IMR-90 (cell line): Measurements from ENCODE around the gene CEP128. TPM values are rescaled to one million over a fixed set of nuclear protein-coding genes. Genes with fewer than 3 reads are reported as not detected.
A peak's percentile ranks its signal among the peaks of the same experiment; 100 is the strongest.

Experiments used
- ATAC-seq: fragments of 200-7000 bp; cut with Tn5 transposase; 2 replicates; pipeline ENCODE4 v1.9.1; 2020; ENCODE audit warnings: low read depth, mild to moderate bottlenecking, moderate library complexity
- BruUV-seq: library from RNA; stranded (reverse); fragments of 400-500 nt; replicated peaks from 2 replicates; lab custom pipeline; 2021; lab: Mats Ljungman, UMichigan
- CTCF ChIA-PET: fragments of 300-600 bp; formaldehyde crosslinking; extraction: SDS; loops from one replicate; lab custom pipeline; 2021; ENCODE audit warnings: antibody characterized with exemption; lab: Yijun Ruan, JAX
- POLR2A ChIA-PET: fragments of 300-600 bp; sonication (Branson Sonifier 250); formaldehyde crosslinking; loops from one replicate; lab custom pipeline; 2022; ENCODE audit warnings: antibody characterized with exemption; ENCODE audit not compliant: unreplicated experiment; lab: Charles Lee
- DNase-seq: peaks from one replicate; pipeline ENCODE4 v3.0.0; 2013
- H2AFZ ChIP-seq: replicated peaks from 2 replicates; pipeline ENCODE3; 2013; ENCODE audit warnings: low read length, mild to moderate bottlenecking; ENCODE audit not compliant: poor library complexity
- H2AK5ac ChIP-seq: 2 replicates; pipeline ENCODE4 v1.6.1; 2013; ENCODE audit warnings: low read depth, low read length, inconsistent platforms
- H2AK9ac ChIP-seq: replicated peaks from 2 replicates; pipeline ENCODE3; 2013; ENCODE audit warnings: mild to moderate bottlenecking, low read depth, low read length, moderate library complexity; ENCODE audit not compliant: poor library complexity
- H2BK120ac ChIP-seq: 2 replicates; pipeline ENCODE4 v1.6.1; 2013; ENCODE audit warnings: low read depth, low read length, inconsistent platforms
- H2BK15ac ChIP-seq: 3 replicates; pipeline ENCODE4 v1.6.1; 2013; ENCODE audit warnings: low read depth, low read length, inconsistent platforms
- H2BK20ac ChIP-seq: 2 replicates; pipeline ENCODE4 v1.6.1; 2013; ENCODE audit warnings: low read depth, mild to moderate bottlenecking, inconsistent platforms, low read length, moderate library complexity
- H2BK5ac ChIP-seq: 2 replicates; pipeline ENCODE4 v1.6.1; 2013; ENCODE audit warnings: mild to moderate bottlenecking, low read depth, low read length, inconsistent platforms; ENCODE audit not compliant: poor library complexity, severe bottlenecking
- H3K14ac ChIP-seq: replicated peaks from 2 replicates; pipeline ENCODE4 v1.6.1; 2013; ENCODE audit warnings: low read depth, low read length, inconsistent platforms
- H3K18ac ChIP-seq: 2 replicates; pipeline ENCODE4 v1.6.1; 2013; ENCODE audit warnings: low read depth, low read length, control low read depth
- H3K23ac ChIP-seq: 2 replicates; pipeline ENCODE4 v1.6.1; 2013; ENCODE audit warnings: low read depth, low read length, inconsistent platforms
- H3K27ac ChIP-seq: 2 replicates; pipeline ENCODE4 v1.5.1; 2013; ENCODE audit warnings: mild to moderate bottlenecking, control low read depth, low read length; ENCODE audit not compliant: insufficient read depth
- H3K27me3 ChIP-seq: 2 replicates; pipeline ENCODE4 v1.6.1; 2013; ENCODE audit warnings: low read length; ENCODE audit not compliant: control insufficient read depth, insufficient read depth
- H3K36me3 ChIP-seq: 2 replicates; pipeline ENCODE4 v1.6.1; 2013; ENCODE audit warnings: low read length, mixed read lengths; ENCODE audit not compliant: control insufficient read depth, insufficient read depth
- H3K4ac ChIP-seq: 2 replicates; pipeline ENCODE4 v1.6.1; 2013; ENCODE audit warnings: low read depth, low read length, inconsistent platforms
- H3K4me1 ChIP-seq: 2 replicates; pipeline ENCODE4 v1.6.1; 2013; ENCODE audit warnings: low read length, mixed read lengths; ENCODE audit not compliant: control insufficient read depth, insufficient read depth
- H3K4me2 ChIP-seq: 2 replicates; pipeline ENCODE4 v1.6.1; 2013; ENCODE audit warnings: low read depth, mild to moderate bottlenecking, control low read depth, low read length, moderate library complexity
- H3K4me3 ChIP-seq: 2 replicates; pipeline ENCODE4 v1.5.1; 2013; ENCODE audit warnings: low read depth, mild to moderate bottlenecking, control low read depth, low read length, moderate library complexity; ENCODE audit not compliant: insufficient read depth
- H3K56ac ChIP-seq: 2 replicates; pipeline ENCODE4 v1.6.1; 2013; ENCODE audit warnings: low read length, inconsistent platforms; ENCODE audit not compliant: insufficient read depth; ENCODE audit errors: extremely low read depth
- H3K79me1 ChIP-seq, 2 experiments: 2 replicates each; pipeline ENCODE4 v1.6.1; 2013; ENCODE audit warnings: low read length in 2 of 2, inconsistent platforms in 1 of 2, low read depth in 1 of 2
- H3K9ac ChIP-seq: 2 replicates; pipeline ENCODE4 v1.6.1; 2013; ENCODE audit warnings: low read depth, low read length, control low read depth
- H3K9me1 ChIP-seq: 2 replicates; pipeline ENCODE4 v1.6.1; 2013; ENCODE audit warnings: low read length, inconsistent platforms; ENCODE audit not compliant: insufficient read depth
- H3K9me3 ChIP-seq: 2 replicates; pipeline ENCODE4 v1.6.1; 2013; ENCODE audit warnings: low read length; ENCODE audit not compliant: control insufficient read depth, insufficient read depth
- H4K20me1 ChIP-seq: 2 replicates; pipeline ENCODE4 v1.6.1; 2013; ENCODE audit warnings: low read length, inconsistent platforms; ENCODE audit not compliant: insufficient read depth
- H4K5ac ChIP-seq: 2 replicates; pipeline ENCODE4 v1.6.1; 2013; ENCODE audit warnings: mild to moderate bottlenecking, low read depth, low read length, control low read depth
- H4K8ac ChIP-seq, 2 experiments: 2 replicates each; pipeline ENCODE4 v1.6.1; 2013; ENCODE audit warnings: low read depth in 2 of 2, low read length in 2 of 2, control low read depth in 1 of 2, inconsistent platforms in 1 of 2
- H4K91ac ChIP-seq: 2 replicates; pipeline ENCODE4 v1.6.1; 2013; ENCODE audit warnings: low read depth, low read length, inconsistent platforms; ENCODE audit not compliant: insufficient read depth
- ELK1 ChIP-seq: fragments of 150-350 bp; IDR thresholded peaks from 2 replicates; pipeline ENCODE4 v1.6.1; 2016; ENCODE audit warnings: low read depth, mild to moderate bottlenecking, low read length, moderate library complexity, borderline replicate concordance
- MAFK ChIP-seq: IDR thresholded peaks from 2 replicates; pipeline ENCODE4 v1.6.1; 2012; ENCODE audit warnings: low read depth, low read length, improper control_type of control experiment
- NFE2L2 ChIP-seq: fragments of 150-350 bp; IDR thresholded peaks from 2 replicates; pipeline ENCODE4 v1.6.1; 2016; ENCODE audit warnings: low read depth, mild to moderate bottlenecking, low read length
- WGBS, 2 experiments: methylation state at CpG; one replicate each; pipeline versions ENCODE4 v1.1.5 to v1.1.7; 2013; ENCODE audit warnings: missing lambda C conversion rate in 2 of 2; ENCODE audit not compliant: insufficient read length in 1 of 2; ENCODE audit errors: extremely low coverage in 2 of 2; 5-methylcytosine and 5-hydroxymethylcytosine counted together
- dilution Hi-C: fragments of 300-500 bp; cut with HindIII; formaldehyde crosslinking; loops from one replicate; pipeline ENCODE4 v1.14.3; 2018; ENCODE audit warnings: low sequenced_read_pairs; ENCODE audit not compliant: unreplicated experiment
- in situ Hi-C: fragments of 300-500 bp; cut with MboI; formaldehyde crosslinking; loops from 3 replicates; pipeline ENCODE4 v1.14.3; 2019; ENCODE audit warnings: low sequenced_read_pairs, inconsistent platforms, mixed read lengths
- intact Hi-C: fragments of 100-400 bp; cut with micrococcal nuclease; formaldehyde crosslinking; loops from 2 replicates; pipeline ENCODE4 v1.10.0; 2022
- polyA plus RNA-seq, 3 experiments: library from polyadenylated mRNA; depleted of rRNA; stranded (reverse); fragments of >200 nt; gene quantifications; 2 replicates each; pipeline ENCODE4 v1.2.3, GENCODE V29; 2012; ENCODE audit warnings: low replicate concordance in 1 of 3
- total RNA-seq: library from RNA; depleted of rRNA; stranded (reverse); fragments of >200 nt; gene quantifications from 2 replicates; pipeline ENCODE4 v1.2.3, GENCODE V29; 2012

Gene CEP128
- total and polyA plus RNA-seq, 2 of the 4 experiments (the other 2 are of a cell fraction), result 1.9 to 5.7 TPM

- TF ChIP-seq ELK1, result no peak
Observed at GRCh38 chr14:80560800-80561657, 380.5 kb downstream of the CEP128 start (continued).

DNA sequence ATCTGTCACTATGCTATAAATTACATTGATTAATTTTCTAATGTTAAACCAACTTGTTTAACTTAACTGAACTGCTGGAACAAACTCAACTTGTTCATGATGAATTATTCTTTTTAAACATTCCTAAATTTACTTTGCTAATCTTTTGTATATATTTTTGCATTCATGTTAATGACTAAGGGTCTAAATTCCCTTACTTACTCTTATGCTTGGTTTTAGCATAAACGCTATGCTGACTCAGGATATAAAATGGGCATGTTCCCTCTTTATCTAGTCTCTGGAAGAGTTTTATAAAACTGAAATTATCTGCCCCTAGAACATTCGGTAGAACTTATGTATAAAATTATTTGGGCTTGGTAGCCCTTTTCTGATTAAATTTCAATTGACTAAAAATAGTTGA, 387.4 kb downstream of the CEP128 start:
- Histone ChIP-seq H2AFZ (no peak overlapping the region), H4K5ac (no peak overlapping the region), H3K79me1 (no peaks in the 10 kb centered on the region), H2AK5ac (no peak overlapping the region), H3K4me3 (no peak overlapping the region), H3K27me3 (no peaks in the 10 kb centered on the region), H2BK120ac (no peak overlapping the region), H3K36me3 (no peaks in the 10 kb centered on the region), H3K27ac (no peak overlapping the region), H3K4ac (no peak overlapping the region), H2BK5ac (peak overlapping the region; percentile 2), H2AK9ac (no peak overlapping the region), H2BK20ac (no peak overlapping the region), H3K9me3 (no peaks in the 10 kb centered on the region), H3K14ac (no peak overlapping the region), H3K9ac (no peak overlapping the region), H3K23ac (no peak overlapping the region), H3K4me1 (peaks cover 2% of the 10 kb centered on the region), H2BK15ac (no peak overlapping the region), H3K9me1 (no peaks in the 10 kb centered on the region), H4K20me1 (no peaks in the 10 kb centered on the region), H4K8ac (no peak overlapping the region), H3K56ac (no peak overlapping the region), H3K4me2 (no peak overlapping the region), H3K18ac (no peak overlapping the region), H4K91ac (no peak overlapping the region)
- dilution Hi-C loops (no loop called here), intact Hi-C loops (no loop called here), in situ Hi-C loops (no loop called here)
- WGBS, 2 experiments, result no CpG with 5 or more reads among the region's 2 CpGs
- ChIA-PET POLR2A (no interaction called here), CTCF (no interaction called here)
- BruUV-seq, result no TSS peak
- peak; percentile 93 for TF ChIP-seq MAFK
- TF ChIP-seq NFE2L2, result no peak
- ATAC-seq (peak; percentile 95), DNase-seq (peak; percentile 64)
